HepG2 (cell line): ENCODE data around the gene POM121. TPM values are rescaled to one million over a fixed set of nuclear protein-coding genes. Genes with fewer than 3 reads are reported as not detected.
"Not testable (repeated sequence)": the region's sequence is repeated elsewhere in the genome, so short reads cannot be mapped to it uniquely, and the experiment has no call there.

Source experiments
- ATAC-seq: fragments of 200-7000 bp; cut with Tn5 transposase; 3 replicates; pipeline ENCODE4 v1.9.1; 2020; ENCODE audit warnings: mild to moderate bottlenecking, moderate library complexity
- BruUV-seq: library from RNA; stranded (reverse); fragments of 400-500 nt; replicated peaks from 2 replicates; lab custom pipeline; 2021; lab: Mats Ljungman, UMichigan
- CTCF ChIA-PET: fragments of 300-600 bp; formaldehyde crosslinking; extraction: SDS; loops from one replicate; lab custom pipeline; 2021; ENCODE audit warnings: low total read pairs, inconsistent platforms, low intra/inter-chr PET ratio; lab: Yijun Ruan, JAX
- POLR2A ChIA-PET: fragments of 350-600 bp; sonication (Branson Sonifier 250); formaldehyde crosslinking; loops from one replicate; lab custom pipeline; 2020; ENCODE audit warnings: antibody characterized with exemption, inconsistent platforms; lab: Yijun Ruan, JAX
- DNase-seq: peaks from one replicate; pipeline ENCODE4 v3.0.0-alpha.2; 2015; ENCODE audit warnings: low spot score
- FAIRE-seq: peaks from 3 replicates; lab custom pipeline; 2011; peaks lifted over from hg19 to GRCh38; lab: Jason Lieb, UNC
- H2AFZ ChIP-seq: one replicate; pipeline ENCODE4 v1.6.1; 2011; ENCODE audit warnings: low read length, inconsistent platforms
- H3K27ac ChIP-seq: fragments of 300-600 bp; 3 replicates; pipeline ENCODE4 v1.8.0; 2011; ENCODE audit warnings: mixed run types, mild to moderate bottlenecking, mixed read lengths, low read length, inconsistent platforms; ENCODE audit not compliant: insufficient read depth; ENCODE audit errors: extremely low read length
- H3K27me3 ChIP-seq, 2 experiments: fragments of 200-600 bp in 1 of 2; 2 replicates in 1 of 2; 3 replicates in 1 of 2; pipeline versions ENCODE4 v1.6.0 to v1.8.0; 2011; ENCODE audit warnings: low read length in 2 of 2, mild to moderate bottlenecking in 2 of 2, moderate library complexity in 2 of 2, inconsistent platforms in 1 of 2; ENCODE audit not compliant: insufficient read depth in 2 of 2, control insufficient read depth in 1 of 2
- H3K36me3 ChIP-seq, 2 experiments: fragments of 200-600 bp in 1 of 2; replicated peaks in 1 of 2; 2 replicates in 1 of 2; 3 replicates in 1 of 2; pipeline versions ENCODE4 v1.5.1 to v1.8.0; 2011; ENCODE audit warnings: low read length in 2 of 2, inconsistent platforms in 1 of 2; ENCODE audit not compliant: insufficient read depth in 2 of 2, control insufficient read depth in 1 of 2
- H3K4me1 ChIP-seq: 2 replicates; pipeline ENCODE4 v1.5.1; 2012; ENCODE audit warnings: low read length, inconsistent platforms; ENCODE audit not compliant: insufficient read depth
- H3K4me2 ChIP-seq: 2 replicates; pipeline ENCODE4 v1.6.0; 2011; ENCODE audit warnings: low read depth, low read length, inconsistent platforms
- H3K4me3 ChIP-seq, 3 experiments: fragments of 200-600 bp in 1 of 3; sonication (generic), shearing (Covaris generic) in 1 of 3; replicated peaks in 1 of 3; 2 replicates each; pipeline ENCODE4 v1.5.1; 2011 to 2016; ENCODE audit warnings: low read length in 3 of 3, inconsistent platforms in 2 of 3, low read depth in 2 of 3, mild to moderate bottlenecking in 2 of 3, control low read depth in 1 of 3, mixed read lengths in 1 of 3; ENCODE audit not compliant: insufficient read depth in 1 of 3
- H3K79me2 ChIP-seq: one replicate; pipeline ENCODE4 v1.6.1; 2011; ENCODE audit warnings: low read length, inconsistent platforms; ENCODE audit not compliant: insufficient read depth
- H3K9ac ChIP-seq: 2 replicates; pipeline ENCODE4 v1.6.0; 2011; ENCODE audit warnings: mild to moderate bottlenecking, low read depth, low read length, inconsistent platforms; ENCODE audit not compliant: insufficient read depth
- H3K9me3 ChIP-seq: 2 replicates; pipeline ENCODE4 v1.5.1; 2012; ENCODE audit warnings: mild to moderate bottlenecking, low read length
- H4K20me1 ChIP-seq: 2 replicates; pipeline ENCODE4 v1.6.0; 2011; ENCODE audit warnings: inconsistent platforms, mild to moderate bottlenecking, low read length, moderate library complexity; ENCODE audit not compliant: insufficient read depth
- RBM22 ChIP-seq: fragments of 200-400 bp; formaldehyde crosslinking; optimal IDR thresholded peaks from 2 replicates; pipeline ENCODE3; 2017; ENCODE audit warnings: mild to moderate bottlenecking, low read length, moderate library complexity
- WGBS: methylation state at CpG from one replicate; pipeline ENCODE4 v1.1.6; 2017; ENCODE audit warnings: low lambda C conversion rate; 5-methylcytosine and 5-hydroxymethylcytosine counted together
- in situ Hi-C: cut with HindIII; loops from 2 replicates; pipeline ENCODE4 v1.10.0; 2017; ENCODE audit warnings: low pct_unique_long_range_greater_than_20kb; ENCODE audit not compliant: extremely low pct_ligation_motif_present
- intact Hi-C: fragments of 100-400 bp; cut with micrococcal nuclease; formaldehyde crosslinking; loops from one replicate; pipeline ENCODE4 v1.10.0; 2022; ENCODE audit not compliant: unreplicated experiment
- polyA plus RNA-seq, 8 experiments: library from polyadenylated mRNA; depleted of rRNA in 3 of 8; stranded (reverse) in 7 of 8; unstranded in 1 of 8; fragments of >200 nt; fragmentation: Illumina TruSeq in 4 of 8; extraction: Trizol in 4 of 8; gene quantifications; 2 replicates each; pipeline versions ENCODE4 v1.2.1 to v1.2.3, GENCODE V29; 2011 to 2016; ENCODE audit warnings: low read depth in 4 of 8, missing spikeins in 1 of 8, mixed read lengths in 1 of 8; ENCODE audit not compliant: insufficient read depth in 1 of 8
- total RNA-seq, 5 experiments: library from RNA; depleted of rRNA; stranded (reverse); fragments of >200 nt; fragmentation: Illumina TruSeq; extraction: Trizol; gene quantifications; 2 replicates each; pipeline ENCODE4 v1.2.3, GENCODE V29; 2016; ENCODE audit warnings: low read depth in 1 of 5

The POM121 gene
- total and polyA plus RNA-seq, 2 of the 13 experiments (the other 11 are each of a cell fraction or from before 2014, with no cell fraction given), result 8.4 to 10.3 TPM

DNA sequence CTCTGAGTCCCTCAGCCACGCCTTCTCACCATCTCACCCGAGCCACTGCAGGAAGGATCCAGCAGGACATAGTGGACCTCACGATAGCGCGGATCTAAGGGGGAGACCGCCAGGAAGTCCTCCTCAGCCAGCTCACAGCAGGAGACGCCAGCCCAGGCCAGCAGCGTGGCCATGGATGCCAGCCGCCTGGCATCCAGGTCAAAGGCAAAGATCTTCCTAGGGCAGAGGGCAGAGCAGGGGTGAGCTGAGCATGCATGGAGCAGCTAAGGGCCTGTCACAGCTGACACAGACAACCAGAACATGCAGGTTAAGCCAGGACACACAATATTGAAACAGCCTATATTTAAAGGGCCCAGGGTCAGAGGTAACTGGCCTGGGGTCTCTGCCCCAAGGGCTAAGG, 24.4 kb downstream of the POM121 start:
- H3K27me3 ChIP-seq, intact Hi-C loops, ATAC-seq, H3K36me3 ChIP-seq, H2AFZ ChIP-seq, POLR2A ChIA-PET, FAIRE-seq, H3K9ac ChIP-seq, H3K27ac ChIP-seq, H3K4me1 ChIP-seq, H3K9me3 ChIP-seq, H3K4me2 ChIP-seq, BruUV-seq, H3K4me3 ChIP-seq, H4K20me1 ChIP-seq, H3K79me2 ChIP-seq, CTCF ChIA-PET, DNase-seq, in situ Hi-C loops: not testable (repeated sequence)
- 92% methylated on average over 7 of the region's 9 CpGs for WGBS

DNA sequence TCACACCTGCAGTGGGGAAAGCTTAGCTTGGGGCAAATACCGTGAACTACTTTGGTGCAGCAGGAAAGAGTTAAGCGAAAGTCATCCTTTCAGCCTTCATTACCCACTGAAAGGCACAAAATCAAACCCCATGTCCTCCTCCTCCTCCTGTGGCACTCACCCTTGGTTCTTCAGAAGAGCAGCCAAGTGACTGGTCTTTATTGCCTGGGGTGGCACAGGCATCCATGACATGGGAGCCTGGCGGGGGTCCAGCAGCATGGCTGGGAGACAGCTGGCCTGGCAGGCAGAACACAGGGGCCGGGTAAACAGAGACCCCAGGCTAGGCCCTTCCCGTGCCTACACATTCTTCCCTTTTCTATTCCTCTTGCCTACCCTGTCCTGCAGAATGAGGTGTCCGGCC, 24.8 kb downstream of the POM121 start:
- H3K9ac ChIP-seq, BruUV-seq, H3K27ac ChIP-seq, DNase-seq, H3K79me2 ChIP-seq, H3K27me3 ChIP-seq, H3K4me1 ChIP-seq, CTCF ChIA-PET, ATAC-seq, H3K9me3 ChIP-seq, intact Hi-C loops, H3K36me3 ChIP-seq, FAIRE-seq, H3K4me2 ChIP-seq, H2AFZ ChIP-seq, H3K4me3 ChIP-seq, H4K20me1 ChIP-seq, in situ Hi-C loops, POLR2A ChIA-PET: not testable (repeated sequence)
- peak; percentile 52 for TF ChIP-seq RBM22
- WGBS, result 91% methylated on average over 3 of the region's 6 CpGs

DNA sequence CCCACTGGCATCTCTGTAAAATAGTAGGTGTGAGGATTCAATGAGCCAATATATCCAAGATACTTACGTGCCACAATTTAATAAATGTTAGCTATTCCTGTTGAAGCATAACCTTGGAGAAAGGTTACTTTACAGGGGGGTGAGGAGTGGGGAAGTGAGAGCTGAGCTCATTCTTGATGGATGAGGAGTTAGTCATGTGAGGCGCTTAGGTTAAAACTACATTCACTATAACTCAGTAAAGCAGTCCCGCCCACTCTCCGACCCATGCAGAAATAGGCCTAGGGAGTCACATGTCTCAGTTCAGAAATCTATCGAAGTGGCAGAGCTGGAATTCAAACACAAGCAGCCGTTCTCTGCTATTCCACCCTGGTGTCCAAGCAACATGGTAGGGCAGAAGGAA, 25.5 kb downstream of the POM121 start:
- POLR2A ChIA-PET, H3K27ac ChIP-seq, H3K9me3 ChIP-seq, in situ Hi-C loops, H3K4me2 ChIP-seq, H3K27me3 ChIP-seq, CTCF ChIA-PET, H2AFZ ChIP-seq, H3K9ac ChIP-seq, H3K4me1 ChIP-seq, H3K36me3 ChIP-seq, H4K20me1 ChIP-seq, H3K4me3 ChIP-seq, intact Hi-C loops, H3K79me2 ChIP-seq, FAIRE-seq, DNase-seq, BruUV-seq, ATAC-seq: not testable (repeated sequence)
- WGBS, result no CpG with 5 or more reads among the region's 6 CpGs

DNA sequence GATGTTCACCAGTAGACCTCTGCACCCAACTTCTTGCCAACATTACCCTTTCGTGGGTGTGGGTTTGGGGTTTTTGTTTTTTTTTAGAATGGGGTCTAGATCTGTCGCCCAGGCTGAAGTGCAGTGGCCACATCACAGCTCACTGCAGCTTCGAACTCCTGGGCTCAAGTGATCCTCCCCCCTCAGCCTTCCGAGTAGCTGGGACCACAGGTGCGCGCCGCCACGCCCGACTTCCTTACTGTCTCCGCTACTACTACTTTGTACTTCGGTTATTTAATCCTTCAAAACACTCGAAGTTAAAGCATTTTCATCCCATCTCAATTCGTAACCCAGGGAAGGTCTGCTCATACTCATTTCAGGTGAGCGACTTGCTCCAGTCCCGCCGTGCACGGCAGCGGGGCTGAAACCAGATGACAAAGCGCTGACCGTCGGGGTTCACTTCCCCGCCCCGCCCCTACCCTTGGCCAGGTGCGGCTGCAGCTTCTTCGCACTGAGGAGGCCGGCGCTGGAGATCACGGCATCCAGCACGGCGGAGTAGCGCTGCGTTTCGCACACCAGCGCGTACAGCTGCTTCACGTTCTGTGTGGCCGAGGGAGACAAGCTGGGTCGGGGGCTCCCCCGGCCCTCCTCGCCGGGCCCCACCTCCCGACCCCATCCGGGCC, 29.1 kb downstream of the POM121 start:
- H3K36me3 ChIP-seq, POLR2A ChIA-PET, in situ Hi-C loops, H2AFZ ChIP-seq, H3K9ac ChIP-seq, H3K27ac ChIP-seq, H3K4me1 ChIP-seq, DNase-seq, H4K20me1 ChIP-seq, H3K27me3 ChIP-seq, H3K79me2 ChIP-seq, intact Hi-C loops, H3K9me3 ChIP-seq, CTCF ChIA-PET: not testable (repeated sequence)
- H3K4me3 ChIP-seq, result peak overlapping the region in 2 of 3 experiments; percentile 38 to 46; a peak in 4 of 6 replicates
- TSS peak; percentile 78 for BruUV-seq
- FAIRE-seq, result peak; percentile 32
- 0 out of 2 replicates have a peak overlapping the region, but pooled peaks have one; percentile 32 for H3K4me2 ChIP-seq
- ATAC-seq, result peak; percentile 65
- no CpG with 5 or more reads among the region's 43 CpGs for WGBS
